SK-N-MC (cell line): Measurements from ENCODE around the gene XIST.

Experiments used
- DNase-seq: peaks from one replicate; pipeline ENCODE4 v3.0.0-alpha.2; 2011; ENCODE audit warnings: low read depth, low spot score
- H3K27ac ChIP-seq: fragments of 200-600 bp; sonication (generic); 2 replicates; pipeline ENCODE4 v1.5.1; 2016; ENCODE audit warnings: mixed run types
- H3K36me3 ChIP-seq: fragments of 200-600 bp; sonication (generic); 2 replicates; pipeline ENCODE4 v1.6.1; 2017; ENCODE audit warnings: antibody characterized with exemption, low read length, mixed read lengths; ENCODE audit not compliant: insufficient read depth
- H3K4me3 ChIP-seq: fragments of 200-600 bp; sonication (generic); 2 replicates; pipeline ENCODE4 v1.5.1; 2016
- H3K9ac ChIP-seq: fragments of 200-600 bp; sonication (generic); 2 replicates; pipeline ENCODE4 v1.8.0; 2017; ENCODE audit warnings: mixed run types, mixed read lengths; ENCODE audit not compliant: insufficient read length
- H3K9me3 ChIP-seq: fragments of 200-600 bp; sonication (generic); 2 replicates; pipeline ENCODE4 v1.6.1; 2017; ENCODE audit warnings: low read depth, mild to moderate bottlenecking, antibody characterized with exemption, low read length, moderate library complexity, mixed read lengths
- EZH2 ChIP-seq: fragments of 200-600 bp; sonication (generic); IDR thresholded peaks from one replicate; pipeline ENCODE4 v1.6.1; 2017; ENCODE audit warnings: antibody characterized with exemption
- FOXP2 ChIP-seq: optimal IDR thresholded peaks from 2 replicates; pipeline ENCODE3; 2011; ENCODE audit warnings: mild to moderate bottlenecking, moderate library complexity; ENCODE audit not compliant: insufficient read depth; ENCODE audit errors: extremely low read length, control extremely low read depth
- POLR2AphosphoS5 ChIP-seq: IDR thresholded peaks from 2 replicates; pipeline ENCODE4 v1.6.1; 2012; ENCODE audit warnings: mild to moderate bottlenecking, low read depth, low read length, borderline replicate concordance

Gene XIST

DNA sequence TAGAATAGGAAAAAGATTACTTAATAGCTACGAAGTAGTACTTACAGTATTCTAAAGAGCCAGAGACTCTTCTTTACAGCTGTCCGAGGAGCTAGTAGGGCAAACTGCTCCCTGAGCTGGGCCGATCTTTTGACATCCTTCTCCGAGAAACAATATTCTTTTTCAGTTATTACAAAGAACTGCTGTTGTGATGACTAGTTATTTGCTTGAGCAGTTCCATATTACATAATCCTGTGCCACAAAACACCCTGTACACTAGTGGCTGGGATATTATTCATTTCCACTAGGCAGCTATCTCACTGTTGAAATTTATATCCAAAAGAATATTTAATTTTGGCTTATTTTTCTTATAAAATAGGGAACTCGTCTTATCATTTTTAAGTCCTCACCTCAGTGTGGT is 11.2 kb downstream of the XIST start:
- H3K27ac ChIP-seq, result no peak overlapping the region
- no peak overlapping the region for H3K9ac ChIP-seq
- no peak for TF ChIP-seq EZH2
- TF ChIP-seq FOXP2, result no peak
- no peak for TF ChIP-seq POLR2AphosphoS5
- DNase-seq, result no peak
- H3K9me3 ChIP-seq, result no peaks in the 10 kb centered on the region
- peaks cover 30% of the 10 kb centered on the region; the same call in 1 of the 2 replicates for H3K36me3 ChIP-seq
- H3K4me3 ChIP-seq, result no peak overlapping the region

DNA sequence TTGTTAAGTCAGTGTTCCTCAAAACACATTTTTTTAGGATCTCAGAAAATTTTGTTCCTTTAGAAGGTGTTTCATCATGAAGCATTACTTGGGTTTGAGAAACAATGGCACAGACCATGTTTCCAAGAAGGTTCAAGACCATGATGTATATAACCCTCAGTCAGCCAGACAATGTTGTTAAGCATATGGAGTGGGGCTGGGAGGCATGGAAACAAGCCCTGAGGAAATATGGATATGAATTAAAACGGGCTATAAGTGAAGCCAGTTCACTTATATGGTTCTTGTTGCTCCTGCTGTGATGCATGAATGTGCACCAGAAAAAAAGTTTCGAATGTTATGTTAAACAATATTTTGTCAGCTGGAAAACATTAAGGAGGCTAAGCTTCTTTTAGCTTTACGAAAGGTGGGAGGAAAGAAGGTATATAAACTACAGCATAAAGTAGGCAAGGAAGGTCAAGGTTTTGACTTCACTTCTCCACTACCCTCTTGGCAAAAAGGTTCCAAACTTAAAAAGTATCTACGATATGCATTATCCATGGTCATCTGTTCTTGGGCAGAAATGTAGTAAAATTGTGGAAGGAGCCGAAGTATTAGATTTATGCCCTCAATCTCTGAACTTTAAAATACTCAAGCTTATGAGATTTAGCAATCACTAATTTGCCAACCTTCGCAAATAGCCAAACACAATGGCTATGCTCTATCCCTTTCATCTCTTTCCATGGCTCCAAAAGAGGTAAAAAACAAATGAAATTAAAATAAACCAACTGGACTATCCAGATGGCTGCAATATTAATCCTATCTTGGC is 12.2 kb downstream of the XIST start:
- TF ChIP-seq POLR2AphosphoS5 (no peak), FOXP2 (no peak), EZH2 (no peak)
- Histone ChIP-seq H3K9ac (no peak overlapping the region), H3K27ac (no peak overlapping the region), H3K9me3 (no peaks in the 10 kb centered on the region), H3K36me3 (peaks cover 27% of the 10 kb centered on the region; the same call in 1 of the 2 replicates), H3K4me3 (no peak overlapping the region)
- no peak for DNase-seq

DNA sequence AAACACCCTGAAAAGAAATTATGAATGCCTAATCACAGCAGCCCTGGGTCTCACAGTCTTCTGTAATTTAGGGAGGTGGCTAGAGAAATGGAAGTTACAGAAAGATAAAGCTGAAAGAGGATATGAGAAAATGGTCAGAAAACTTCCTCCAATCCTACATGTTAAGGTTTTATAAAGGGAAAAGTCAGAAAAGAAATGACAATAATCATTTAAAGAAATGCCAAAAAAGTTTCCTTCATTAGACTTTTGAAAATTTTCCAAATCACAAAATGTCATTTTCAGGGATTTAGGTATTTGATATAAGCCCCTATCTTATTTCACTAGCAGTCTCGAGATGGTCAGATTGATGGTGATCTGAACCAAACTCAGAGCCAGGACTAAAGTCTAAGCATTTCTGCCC is 13.4 kb downstream of the XIST start:
- H3K27ac ChIP-seq, result no peak overlapping the region
- no peak overlapping the region for H3K4me3 ChIP-seq
- no peaks in the 10 kb centered on the region for H3K9me3 ChIP-seq
- H3K9ac ChIP-seq, result no peak overlapping the region
- peaks cover 26% of the 10 kb centered on the region; the same call in 1 of the 2 replicates for H3K36me3 ChIP-seq
- TF ChIP-seq POLR2AphosphoS5 (no peak), EZH2 (no peak), FOXP2 (no peak)
- no peak for DNase-seq

DNA sequence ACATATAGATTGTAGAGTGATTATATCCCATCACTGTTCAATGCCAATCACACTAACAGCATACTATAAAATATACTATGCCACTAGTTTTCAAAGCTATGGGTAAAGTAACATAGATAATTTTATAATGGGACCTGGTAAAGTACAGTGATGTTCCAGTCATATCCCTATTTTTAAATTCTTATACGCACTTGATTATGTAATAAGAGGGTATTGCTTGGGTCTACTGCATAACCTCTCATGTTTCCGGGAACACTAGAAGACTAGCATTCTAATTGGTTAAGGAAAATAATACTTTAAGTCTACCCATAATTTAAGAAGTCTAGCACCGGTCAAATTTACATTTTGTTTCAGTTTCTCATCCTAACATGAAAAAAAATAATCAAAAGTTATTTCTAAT is 14.4 kb downstream of the XIST start:
- Histone ChIP-seq H3K27ac (no peak overlapping the region), H3K9ac (no peak overlapping the region), H3K9me3 (no peaks in the 10 kb centered on the region), H3K4me3 (no peak overlapping the region), H3K36me3 (peaks cover 37% of the 10 kb centered on the region; the same call in 1 of the 2 replicates)
- DNase-seq, result no peak
- TF ChIP-seq EZH2 (no peak), FOXP2 (no peak), POLR2AphosphoS5 (no peak)

DNA sequence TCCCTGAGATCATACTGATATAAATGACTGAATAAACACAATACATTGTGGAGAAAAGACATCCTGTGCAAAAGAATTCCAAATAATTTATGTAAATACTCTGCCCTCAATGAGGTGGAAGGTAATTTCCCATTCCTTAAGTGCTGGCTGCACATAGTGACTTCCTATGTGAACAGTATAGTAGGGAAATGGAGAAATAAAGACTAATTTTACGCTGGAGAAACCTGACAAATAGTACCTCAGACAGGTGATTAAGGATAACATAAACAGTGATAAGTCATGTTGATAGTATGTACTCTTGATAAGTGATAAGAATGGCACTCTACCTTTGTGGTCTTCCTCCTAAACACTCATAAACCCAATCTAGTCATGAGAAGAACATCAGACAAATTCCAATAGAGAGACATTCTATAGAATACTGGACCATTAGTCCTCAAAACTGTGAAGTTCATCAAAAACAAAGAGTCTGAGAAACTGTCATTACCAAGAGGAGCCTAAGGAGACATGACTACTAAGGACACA is 15.5 kb downstream of the XIST start:
- no peaks in the 10 kb centered on the region for H3K9me3 ChIP-seq
- no peak for TF ChIP-seq FOXP2
- TF ChIP-seq POLR2AphosphoS5, result no peak
- no peak for TF ChIP-seq EZH2
- H3K36me3 ChIP-seq, result peaks cover 45% of the 10 kb centered on the region; the same call in 1 of the 2 replicates
- no peak overlapping the region for H3K9ac ChIP-seq
- no peak overlapping the region for H3K27ac ChIP-seq
- DNase-seq, result no peak
- no peak overlapping the region for H3K4me3 ChIP-seq

DNA sequence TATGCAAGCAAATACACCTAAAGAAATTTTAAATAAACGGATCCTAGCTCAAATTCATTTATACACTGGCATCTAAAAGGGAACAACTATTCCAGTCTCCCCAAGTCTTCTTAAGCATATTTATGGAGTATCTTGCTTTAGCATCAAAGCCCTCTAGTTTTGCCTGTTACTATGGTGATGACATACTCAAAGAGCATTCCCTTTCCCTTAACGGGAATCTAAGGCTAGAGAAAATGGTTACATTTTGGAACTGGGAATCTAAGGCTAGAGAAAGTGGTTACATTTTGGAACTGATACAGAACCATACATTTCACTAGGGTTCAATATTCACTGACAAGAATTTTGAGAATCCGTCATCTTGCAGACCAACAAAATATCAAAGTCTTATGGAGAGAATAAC is 18.3 kb downstream of the XIST start:
- DNase-seq, result no peak
- H3K36me3 ChIP-seq, result peaks cover 54% of the 10 kb centered on the region
- TF ChIP-seq EZH2 (no peak), POLR2AphosphoS5 (no peak), FOXP2 (no peak)
- no peak overlapping the region for H3K4me3 ChIP-seq
- H3K9ac ChIP-seq, result no peak overlapping the region
- no peaks in the 10 kb centered on the region for H3K9me3 ChIP-seq
- no peak overlapping the region for H3K27ac ChIP-seq

DNA sequence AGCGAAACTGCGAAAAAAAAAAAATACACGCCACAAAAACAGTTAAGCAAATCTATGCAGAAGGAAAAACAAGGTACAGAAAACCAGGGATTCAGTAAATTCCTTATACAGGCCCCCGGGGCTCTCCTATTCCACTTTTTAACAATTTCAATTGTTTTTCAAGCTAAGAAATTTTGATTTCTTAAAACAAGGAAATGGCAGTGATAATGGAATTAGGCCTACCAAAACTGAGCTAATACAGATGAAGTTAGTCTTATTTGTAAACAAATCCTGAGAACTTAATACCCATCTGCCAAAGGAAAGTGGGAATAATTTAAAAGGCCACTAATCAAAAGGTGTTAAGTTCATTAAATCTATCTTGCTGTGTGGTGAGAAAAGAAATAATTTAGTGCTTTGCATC is 20.2 kb downstream of the XIST start:
- Histone ChIP-seq H3K36me3 (peaks cover 69% of the 10 kb centered on the region), H3K4me3 (no peak overlapping the region), H3K9ac (no peak overlapping the region), H3K9me3 (no peaks in the 10 kb centered on the region), H3K27ac (no peak overlapping the region)
- no peak for DNase-seq
- no peak for TF ChIP-seq POLR2AphosphoS5
- TF ChIP-seq FOXP2, result no peak
- no peak for TF ChIP-seq EZH2

DNA sequence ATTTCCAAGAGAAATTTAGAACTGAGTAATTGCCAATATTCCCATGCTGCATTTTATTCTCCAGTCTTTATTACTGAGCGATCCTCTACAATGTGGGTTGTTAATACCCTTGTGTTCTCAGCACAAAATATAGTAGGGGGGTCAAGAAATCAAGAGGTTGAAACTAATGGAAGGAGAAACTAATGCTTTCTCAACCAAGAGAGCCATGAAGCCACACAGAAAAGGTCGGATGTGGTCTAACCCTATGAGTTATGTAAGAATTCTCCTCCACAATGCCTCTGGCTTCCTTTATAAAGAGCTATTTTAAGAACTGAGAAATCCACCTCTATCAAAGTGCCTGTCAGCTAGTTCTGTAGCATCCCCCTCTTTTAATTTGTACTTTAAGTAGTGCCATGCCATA is 21.0 kb downstream of the XIST start:
- no peak overlapping the region for H3K9ac ChIP-seq
- no peak overlapping the region for H3K27ac ChIP-seq
- no peak for TF ChIP-seq FOXP2
- TF ChIP-seq POLR2AphosphoS5, result no peak
- no peak for TF ChIP-seq EZH2
- H3K4me3 ChIP-seq, result no peak overlapping the region
- no peak for DNase-seq
- peaks cover 73% of the 10 kb centered on the region for H3K36me3 ChIP-seq
- H3K9me3 ChIP-seq, result no peaks in the 10 kb centered on the region
